ENCODE results near the gene TEAD4.

- TF ChIP-seq CTCF (IDR thresholded peaks at IDR 0.05) (no peak), POLR2A (IDR thresholded peaks at IDR 0.05) (no peak)
Measured at GRCh38 chr12:2982361-2982760, 23.2 kb downstream of the TEAD4 start.
